COLO829 (cell line): Measurements from ENCODE around the gene UBE2S.
"Not testable (repeated sequence)": the region's sequence is repeated elsewhere in the genome, so short reads cannot be mapped to it uniquely, and the experiment has no call there.

ENCODE experiments used
- DNase-seq: peaks from one replicate; pipeline ENCODE4 v3.0.0; 2012; ENCODE audit warnings: low spot score

UBE2S gene

DNA sequence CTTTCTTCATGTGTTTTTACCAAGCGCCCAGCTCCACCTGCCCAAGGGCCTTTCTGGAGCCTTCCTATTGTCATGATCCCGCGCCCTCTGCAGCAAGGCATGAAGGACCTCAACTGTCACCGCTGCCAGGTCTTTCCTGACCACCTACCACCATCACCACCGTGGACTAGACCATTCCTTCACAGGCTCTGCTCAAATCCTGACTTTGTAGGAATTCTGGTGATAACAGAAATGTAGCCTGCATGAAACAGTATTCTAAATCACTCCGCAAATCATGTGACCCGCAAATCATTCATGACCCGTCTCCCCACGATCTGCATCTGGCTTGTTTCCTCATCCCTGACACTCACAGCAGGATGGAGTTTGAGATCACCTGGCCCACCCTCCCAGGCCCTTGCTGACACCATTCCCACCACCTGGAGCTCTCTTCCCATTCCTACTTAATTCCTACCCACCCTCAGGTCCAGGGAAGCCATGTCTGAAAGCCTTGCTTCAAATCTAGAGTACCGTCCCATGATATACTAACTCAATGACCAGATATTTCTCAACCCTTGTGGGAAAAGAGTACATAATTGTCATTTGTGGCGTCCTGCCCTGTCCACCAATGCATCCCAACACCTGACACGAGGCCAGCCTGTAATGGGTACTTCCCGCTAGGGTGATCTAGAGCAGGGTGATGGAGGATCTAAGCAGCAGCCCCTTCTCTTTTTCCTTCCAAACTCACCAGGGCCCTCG lies 1.3 kb downstream of the UBE2S start:
- no peak for DNase-seq

DNA sequence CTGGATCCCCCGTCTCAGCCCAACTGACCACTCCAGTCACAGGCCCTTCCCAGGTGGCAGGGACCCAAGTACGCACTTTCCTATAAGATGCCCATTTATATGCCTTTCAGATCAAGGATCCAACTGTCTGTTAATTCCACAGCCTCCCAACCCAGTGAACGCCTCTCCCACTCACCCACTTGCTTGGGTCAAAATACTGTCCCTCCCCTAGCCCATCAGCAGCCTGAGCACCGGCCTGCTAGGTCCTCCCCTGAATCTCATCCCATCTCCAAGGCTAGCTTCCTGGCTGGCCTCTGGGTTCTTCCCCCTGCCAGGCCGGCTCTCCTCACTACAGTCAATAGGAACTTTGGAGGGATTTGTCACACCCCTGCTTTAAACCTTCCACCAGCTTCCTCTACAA lies 1.9 kb downstream of the UBE2S start:
- no peak for DNase-seq

DNA sequence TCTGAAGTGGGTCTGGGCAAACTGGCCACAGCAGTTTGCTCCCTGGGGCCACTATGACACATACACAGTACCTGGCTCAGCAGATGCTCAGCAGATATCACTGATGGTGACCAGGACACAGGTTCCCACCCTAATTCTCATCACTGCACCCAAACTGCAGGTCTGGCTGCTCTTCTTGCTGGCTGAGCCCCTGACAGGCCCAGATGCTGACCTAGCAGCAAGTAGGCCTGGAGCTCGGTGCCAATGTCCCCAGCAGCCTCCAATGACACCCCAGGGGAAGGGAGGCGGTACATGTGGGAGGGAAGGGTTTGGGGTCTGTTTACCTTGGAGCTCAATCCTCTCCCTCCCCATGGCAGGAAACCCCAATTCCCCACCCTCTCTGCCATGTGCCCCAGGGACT lies 5.1 kb downstream of the UBE2S start:
- no peak for DNase-seq

DNA sequence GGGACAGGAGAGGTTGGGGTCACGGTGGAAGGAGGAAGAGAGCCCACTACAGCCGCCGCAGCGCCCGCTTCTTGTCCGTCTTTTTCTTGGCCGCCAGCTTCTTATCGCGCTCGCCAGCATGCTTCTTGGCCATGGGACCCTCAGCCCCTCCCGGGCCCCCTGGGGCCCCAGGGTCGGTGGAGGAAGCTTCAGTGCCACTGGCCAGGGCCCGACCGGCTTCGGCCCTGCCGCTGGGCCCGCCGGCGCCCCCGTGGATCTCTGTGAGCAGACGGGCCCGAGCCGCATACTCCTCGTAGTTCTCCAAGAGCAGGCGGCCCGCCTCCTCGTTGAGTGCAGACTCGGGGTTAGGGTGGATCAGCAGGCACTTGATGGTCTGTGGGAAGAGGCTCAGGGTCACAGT lies 6.2 kb downstream of the UBE2S start:
- not testable (repeated sequence) for DNase-seq

DNA sequence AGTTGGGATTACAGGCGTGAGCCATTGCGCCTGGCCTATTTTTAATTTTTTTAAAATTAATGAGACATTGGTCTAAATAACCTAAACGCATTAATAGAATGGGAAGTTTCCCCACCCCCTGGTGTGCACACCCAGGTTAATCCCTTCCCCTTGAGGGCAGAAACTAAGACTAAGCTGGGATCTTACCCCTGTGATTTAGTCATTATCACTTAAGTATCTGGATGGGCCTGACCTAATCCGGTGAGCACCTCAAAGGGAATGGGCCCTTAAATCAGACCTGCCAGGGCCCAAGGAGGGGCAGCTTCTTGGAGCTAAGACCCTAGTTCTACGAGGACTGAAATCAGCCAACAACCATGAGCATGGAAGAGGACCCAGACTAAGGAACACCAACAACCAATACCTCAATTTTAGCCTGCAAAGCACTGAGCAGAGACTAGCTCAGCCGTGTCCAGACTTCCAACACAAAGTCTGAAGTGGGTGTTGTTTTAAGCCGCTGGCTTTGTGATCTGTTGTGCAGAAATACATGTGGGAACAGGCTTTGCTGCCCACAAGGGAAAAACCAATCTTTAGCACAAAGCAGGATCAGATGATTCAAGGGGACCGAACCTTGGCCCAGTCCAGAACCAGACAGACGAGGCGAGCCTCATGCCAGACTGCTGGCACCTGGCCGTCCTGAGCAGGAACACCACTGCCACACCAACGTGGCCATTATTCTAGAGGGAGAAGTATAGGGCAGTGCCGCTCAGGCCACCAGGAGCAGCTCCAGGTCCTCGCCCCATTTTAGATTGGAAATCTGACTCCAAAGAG lies 7.1 kb downstream of the UBE2S start:
- DNase-seq, result no peak

DNA sequence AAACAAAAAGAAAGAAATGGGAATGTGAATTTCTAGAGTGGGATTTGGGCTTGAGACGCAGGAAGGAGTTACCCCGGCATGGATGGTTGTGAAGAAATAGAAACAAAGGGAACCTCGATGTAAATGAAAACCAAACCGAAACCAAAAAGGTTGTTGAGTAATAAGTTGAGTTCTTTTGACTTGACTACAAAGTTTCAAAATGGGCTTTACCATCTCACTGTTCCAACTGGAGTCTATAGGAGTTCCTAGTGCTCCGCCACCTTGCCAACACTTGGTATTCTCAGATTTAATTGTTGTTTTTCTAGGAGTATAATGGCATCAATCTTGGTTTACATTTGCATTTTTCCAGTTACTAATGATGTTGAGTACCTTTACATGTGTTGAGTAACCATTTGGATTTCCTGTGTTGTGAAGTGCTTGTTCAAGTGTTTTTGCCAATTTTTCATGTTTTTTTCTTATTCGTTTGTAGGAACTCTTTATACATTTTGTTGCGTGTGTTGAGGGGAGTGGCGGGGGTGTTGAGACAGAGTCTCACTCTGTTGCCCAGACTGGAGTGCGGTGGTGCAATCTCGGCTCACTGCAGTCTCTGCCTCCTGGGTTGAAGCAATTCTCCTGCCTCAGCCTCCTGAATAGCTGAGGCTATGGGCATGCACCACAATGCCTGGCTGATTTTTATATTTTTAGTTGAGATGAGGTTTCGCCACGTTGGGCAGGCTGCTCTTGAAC lies 9.2 kb downstream of the UBE2S start:
- DNase-seq, result no peak

DNA sequence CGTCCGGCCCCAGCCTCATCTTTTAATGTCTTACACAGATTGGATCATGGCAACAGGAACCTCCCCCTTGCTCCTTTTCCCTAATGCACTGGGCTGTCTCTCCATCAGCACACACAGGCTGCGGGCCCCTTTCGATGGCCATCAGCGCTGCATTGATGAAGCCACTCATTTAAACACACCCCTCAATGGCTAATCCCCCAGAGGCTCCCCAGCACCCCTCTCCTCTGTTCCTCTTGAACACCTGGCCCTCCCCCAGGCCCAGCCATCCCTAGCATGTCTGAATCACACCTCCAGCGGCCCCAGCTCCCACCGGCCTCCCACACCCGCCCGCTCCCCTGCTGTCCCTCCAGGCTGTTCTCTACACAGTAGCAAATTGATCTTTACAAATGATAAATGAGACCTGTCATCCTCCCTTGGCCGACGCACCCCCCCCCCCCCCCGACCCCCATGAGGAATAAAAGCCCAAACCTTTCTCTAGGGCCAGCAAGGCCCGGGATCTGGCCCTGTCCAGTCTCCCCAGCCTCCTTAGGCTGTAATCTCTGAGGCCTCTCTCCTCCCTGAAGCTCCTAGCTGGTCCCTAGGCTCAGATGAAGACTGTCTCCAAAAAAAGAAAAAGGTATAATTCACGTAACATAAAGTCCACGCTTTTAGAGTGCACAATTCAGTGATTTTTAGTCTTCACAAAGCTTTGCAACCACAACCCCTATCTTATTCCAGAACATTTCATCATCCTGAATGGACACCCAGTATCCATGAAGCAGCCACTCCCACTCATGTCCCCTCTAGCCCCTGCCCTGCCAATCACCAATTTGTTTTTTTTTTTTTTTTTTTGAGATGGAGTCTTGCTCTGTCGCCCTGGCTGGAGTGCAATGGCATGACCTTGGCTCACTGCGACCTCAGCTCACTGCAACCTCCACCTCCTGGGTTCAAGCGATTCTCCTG lies 14.5 kb downstream of the UBE2S start:
- no peak for DNase-seq

DNA sequence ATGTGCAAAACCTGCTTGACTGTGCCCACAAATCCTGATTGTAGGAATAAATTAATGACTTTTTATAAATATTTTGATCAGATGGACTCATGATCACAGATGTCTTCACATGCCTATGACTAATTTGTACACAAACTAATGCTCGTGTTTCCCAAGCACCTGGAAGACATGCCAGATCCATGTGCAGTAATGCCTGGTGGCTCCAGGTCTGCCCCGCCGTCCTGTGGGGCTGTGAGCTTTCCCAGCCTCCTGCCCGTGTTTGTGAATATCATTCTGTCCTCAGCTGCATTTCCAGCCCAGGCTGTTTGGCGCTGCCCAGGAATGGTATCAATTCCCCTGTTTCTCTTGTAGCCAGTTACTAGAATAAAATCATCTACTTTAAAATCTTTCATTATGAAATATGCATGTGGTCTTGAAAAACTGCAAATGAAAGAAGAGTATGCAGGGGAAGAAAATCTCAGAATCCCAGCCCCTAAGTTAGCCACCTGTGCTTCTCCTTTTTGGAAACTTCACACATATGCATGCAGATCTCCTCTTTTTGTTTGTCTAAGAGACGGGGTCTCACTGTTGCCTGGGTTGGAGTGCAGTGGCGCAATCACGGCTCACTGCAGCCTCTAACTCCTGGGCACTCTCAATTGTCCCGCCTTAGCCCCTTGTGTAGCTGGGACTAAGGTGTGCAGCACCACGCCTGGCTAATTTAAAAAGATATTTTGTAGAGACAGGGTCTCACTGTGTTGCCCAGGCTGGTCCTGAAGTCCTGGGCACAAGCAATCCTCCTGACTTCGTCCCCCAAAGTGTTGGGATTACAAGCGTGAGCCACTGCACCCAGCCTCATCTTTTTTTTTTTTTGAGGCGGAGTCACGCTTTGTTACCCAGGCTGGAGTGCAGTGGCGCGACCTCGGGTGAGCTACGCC lies 15.6 kb downstream of the UBE2S start:
- DNase-seq, result no peak

DNA sequence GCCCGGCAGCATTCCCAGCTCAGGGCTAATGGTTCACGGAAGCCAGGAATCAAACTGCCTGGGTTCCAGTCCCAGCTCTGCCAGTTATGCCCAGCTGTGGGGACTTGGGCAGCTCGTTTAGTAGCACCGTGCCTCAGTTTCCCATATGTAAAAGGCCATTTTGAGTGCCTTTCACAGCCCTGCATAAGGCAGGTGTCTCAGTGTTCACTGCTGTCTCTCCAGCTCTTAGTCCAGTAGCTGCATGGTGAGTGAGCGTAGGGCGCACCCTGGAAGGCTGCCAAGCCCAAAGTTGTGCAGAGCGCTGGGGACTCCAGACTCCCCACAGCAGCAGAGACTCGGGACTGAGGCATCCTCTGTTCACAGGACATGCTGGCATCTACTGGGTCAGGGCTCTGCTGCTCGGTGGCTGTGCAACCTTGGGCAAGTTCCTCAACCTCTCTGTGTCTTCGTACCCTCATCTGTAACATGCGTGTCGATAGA lies 16.4 kb downstream of the UBE2S start:
- no peak for DNase-seq

DNA sequence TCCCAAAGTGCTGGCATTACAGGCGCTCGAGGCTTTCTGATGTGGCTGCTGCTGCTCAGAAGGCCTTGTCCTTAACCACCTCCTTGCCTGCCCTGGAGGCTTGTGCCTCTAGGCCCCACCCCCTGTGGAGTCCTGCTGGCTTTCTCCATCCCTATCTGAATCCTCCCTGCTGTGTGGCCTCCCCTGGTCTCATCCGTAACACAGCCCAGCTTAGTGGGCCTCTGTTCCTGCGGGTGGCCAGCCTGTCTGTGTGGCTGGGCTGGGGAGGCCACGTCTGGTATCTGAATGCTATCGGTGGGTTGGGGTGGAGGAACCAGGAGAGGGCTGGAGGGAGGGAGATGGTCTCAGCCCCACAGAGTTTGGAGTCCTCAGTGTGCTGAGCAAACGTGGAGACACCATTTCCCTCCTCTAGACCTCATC lies 17.1 kb downstream of the UBE2S start:
- DNase-seq, result no peak

DNA sequence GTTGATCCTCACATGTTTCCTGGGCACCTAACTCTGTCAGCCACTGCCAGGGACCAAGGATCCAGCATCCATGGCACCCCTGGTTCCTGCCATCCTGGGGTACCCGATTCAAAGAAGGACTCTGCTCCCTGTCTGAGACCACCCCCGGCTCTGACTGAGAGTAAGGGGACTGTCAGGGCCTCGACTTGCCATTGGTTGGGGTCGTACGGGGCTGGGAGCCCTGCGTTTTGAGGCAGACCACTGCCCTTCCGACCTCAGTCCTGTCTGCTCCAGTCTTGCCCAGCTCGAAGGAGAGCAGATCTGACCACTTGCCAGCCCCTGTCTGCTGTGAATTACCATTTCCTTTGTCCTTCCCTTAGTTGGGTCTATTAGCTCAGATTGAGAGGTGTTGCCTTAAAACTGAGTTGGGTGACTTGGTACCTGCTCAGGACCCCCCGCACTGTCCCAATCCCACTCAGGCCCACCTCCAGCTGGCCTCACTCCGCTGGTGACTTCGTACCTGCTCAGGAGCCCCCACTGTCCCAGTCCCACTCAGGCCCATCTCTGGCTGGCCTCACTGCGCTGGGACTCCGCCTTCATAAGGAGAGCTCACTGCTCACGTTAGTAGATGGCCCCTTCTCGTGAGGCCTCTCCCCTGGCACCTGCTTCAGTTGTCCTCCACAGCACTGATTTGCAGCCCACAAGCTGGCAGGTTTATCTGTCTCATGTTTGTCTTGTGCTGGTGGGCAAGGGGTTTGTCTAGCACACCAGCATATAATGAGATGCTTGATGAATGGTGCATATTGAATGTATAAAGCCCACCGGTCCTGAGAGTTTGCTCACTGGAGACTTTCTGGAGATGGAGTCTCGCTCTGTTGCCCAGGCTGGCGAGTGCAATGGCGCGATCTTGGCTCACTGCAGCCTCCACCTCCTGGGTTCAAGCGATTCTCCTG lies 17.9 kb downstream of the UBE2S start:
- DNase-seq, result no peak

DNA sequence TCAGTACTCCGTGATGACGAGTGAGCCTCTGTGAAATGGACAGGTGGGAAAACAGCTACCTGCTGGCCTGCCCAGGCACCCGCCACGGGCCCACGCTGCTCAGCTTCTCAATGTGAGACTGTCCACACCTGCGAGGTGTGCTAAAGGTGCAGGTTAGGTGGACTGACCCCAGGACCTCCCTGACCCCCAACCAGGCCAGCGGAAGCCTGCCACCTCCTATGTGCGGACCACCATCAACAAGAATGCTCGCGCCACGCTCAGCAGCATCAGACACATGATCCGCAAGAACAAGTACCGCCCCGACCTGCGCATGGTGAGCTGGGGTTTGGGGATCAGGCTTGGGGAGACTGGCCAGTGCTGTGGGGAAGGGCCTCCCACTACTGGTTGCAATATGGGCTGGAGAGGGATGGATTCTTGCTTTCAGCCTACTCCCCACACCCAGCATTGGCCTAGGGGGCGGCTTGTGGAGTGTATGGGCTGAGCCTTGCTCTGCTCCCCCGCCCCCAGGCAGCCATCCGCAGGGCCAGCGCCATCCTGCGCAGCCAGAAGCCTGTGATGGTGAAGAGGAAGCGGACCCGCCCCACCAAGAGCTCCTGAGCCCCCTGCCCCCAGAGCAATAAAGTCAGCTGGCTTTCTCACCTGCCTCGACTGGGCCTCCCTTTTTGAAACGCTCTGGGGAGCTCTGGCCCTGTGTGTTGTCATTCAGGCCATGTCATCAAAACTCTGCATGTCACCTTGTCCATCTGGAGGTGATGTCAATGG lies 19.7 kb downstream of the UBE2S start:
- no peak for DNase-seq

DNA sequence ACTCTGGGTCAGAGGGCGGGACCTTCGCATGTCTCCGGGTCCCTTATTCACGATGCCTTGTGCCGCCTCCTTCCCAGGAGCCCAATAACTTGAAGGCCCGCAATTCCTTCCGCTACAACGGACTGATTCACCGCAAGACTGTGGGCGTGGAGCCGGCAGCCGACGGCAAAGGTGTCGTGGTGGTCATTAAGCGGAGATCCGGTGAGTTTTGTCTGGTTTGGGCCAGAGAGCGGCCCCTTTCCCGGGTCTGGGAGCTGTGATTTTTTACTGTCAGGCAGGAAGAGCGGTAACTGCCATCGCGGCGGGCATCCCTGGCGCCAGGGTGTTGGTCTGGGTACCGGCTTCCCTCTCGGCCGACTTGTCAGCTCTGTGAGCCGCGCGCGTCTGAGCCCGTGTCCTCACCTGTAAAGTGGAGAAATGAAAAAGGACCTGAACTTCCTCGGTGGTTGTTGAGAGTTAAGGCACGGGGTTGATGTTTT lies 21.1 kb downstream of the UBE2S start:
- DNase-seq, result no peak

DNA sequence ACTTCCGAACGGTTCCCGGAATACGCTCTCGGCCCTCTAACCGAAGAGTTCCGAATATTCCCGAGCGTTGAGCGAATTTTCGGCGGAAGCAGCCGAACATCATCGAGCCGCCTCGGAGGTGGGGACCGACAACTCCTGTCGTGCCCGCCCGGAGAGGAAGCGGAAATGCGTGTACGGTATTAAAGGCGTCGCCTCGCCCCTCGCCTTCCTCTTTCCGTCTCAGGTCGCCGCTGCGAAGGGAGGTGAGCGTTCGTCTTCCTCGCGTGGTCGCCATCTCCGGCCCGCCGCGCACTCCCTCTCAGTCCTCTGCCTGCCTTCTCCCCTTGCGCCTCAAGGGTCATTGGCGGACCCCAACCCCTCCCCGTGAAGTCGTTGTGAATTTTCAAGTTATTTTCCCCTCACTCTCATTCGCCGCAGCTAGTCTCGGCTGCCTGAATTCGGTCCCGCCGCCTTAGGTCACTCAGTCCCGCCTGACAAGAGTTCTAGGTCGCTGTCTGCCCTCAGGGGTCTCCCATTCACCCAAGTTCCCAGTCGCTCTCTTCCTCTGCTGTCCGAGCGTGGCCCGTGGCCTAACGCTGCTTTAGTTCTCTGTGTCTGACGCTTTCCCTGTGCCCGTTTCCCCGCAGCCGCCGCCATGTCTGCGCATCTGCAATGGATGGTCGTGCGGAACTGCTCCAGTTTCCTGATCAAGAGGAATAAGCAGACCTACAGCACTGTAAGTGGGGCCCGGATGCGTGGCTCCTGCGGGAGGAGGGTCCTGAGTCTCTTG lies 21.7 kb downstream of the UBE2S start, which contains the start of gene RPL28:
RPL28 (plus strand) TSS at position 209 of the 769 bp plus-strand sequence; CDS start at position 635, 426 bp downstream.
- peak; percentile 98 for DNase-seq

DNA sequence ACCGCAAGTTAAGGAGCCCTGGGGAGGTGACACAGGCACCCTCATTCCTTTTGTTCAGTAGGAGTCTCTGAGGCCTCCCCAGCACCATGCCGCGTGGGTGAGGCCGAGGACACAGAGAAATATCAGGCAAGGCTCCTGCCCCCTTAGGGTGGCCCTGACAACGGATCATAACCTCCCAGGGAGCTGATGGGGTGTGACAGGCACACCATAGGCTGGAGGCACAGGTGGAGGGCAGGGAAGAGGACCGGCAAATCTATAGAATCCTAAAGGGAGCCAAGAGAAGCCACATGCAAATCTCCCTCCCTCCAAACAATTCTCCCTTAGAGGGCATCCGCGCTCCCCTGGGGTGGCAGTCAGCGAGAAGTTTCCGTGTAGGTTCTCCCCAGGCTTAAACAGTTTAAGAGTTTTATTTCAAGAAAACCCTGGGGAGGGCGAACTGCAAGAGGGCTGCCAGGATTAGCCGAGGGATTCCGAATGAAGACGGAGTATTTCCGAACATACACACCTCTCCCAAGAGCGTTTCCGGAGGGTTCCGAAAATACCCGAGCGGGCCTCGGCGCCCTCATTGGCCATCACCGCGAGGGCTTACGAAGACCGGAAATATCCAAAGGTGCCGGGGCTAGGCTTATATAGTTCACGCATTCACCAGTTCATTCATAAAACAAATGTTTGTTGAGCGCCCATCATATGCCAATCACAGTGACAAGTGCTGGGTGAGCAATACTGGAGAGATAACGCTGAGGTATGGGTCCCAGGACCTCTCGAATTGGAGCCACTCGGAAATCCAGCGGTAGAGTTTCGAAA lies 22.5 kb downstream of the UBE2S start:
- peak; percentile 95 for DNase-seq

DNA sequence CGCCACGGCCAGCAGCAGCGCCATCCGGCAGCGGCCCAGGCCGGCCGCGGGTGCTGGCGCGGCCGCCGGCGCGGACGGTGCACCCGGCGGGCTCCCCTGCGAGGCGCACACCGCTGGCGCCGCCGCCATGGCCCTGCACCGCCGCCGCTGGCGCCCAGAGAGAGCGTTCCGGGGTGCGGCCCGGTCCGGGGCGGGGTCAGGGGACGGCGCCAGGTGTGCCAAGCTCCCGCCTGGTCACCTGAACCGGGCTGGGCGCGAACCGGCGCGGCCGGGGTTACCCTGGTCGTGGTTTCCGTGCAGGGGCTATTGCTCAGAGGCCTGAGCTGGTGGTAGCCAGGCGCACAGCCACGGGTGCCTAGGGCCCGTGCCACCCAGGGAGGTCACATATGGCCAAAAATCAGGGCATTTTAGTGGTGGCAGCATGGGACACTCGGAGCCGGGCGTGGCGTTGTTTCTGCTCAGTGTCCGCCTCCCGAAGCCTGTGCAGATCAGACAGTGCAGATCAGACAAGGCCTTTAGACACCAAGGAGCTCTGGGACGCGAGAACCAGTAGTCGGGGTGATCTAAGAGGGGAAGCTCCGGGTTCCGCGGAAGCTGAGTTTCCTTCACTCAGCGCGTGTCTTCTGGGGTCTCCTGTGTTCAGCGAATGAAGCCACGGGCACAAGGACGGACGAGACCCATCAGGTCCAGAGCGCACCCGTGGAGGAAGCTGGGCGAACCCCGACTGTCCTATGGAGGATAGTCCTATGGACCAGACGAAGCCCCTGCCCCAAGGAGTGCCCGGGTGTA lies 23.3 kb downstream of the UBE2S start, which contains the start of gene TMEM238:
TMEM238 (minus strand) TSS at position 162 of the 789 bp plus-strand sequence; CDS start at position 129, 33 bp downstream.
- DNase-seq, result no peak
